Neural cell (in vitro differentiated cells): ENCODE results near the gene MED27. TPM values are rescaled to one million over a fixed set of nuclear protein-coding genes. Genes with fewer than 3 reads are reported as not detected.

Experiments used
- H2AFZ ChIP-seq: fragments of 200-600, 300-800 bp; sonication (generic), shearing (Covaris generic); 2 replicates; pipeline ENCODE4 v1.6.0; 2014; ENCODE audit warnings: low read depth, mild to moderate bottlenecking, antibody characterized with exemption, low read length, moderate library complexity
- H3F3A ChIP-seq: fragments of 200-600 bp; shearing (Covaris generic); 2 replicates; pipeline ENCODE4 v1.6.1; 2016; ENCODE audit warnings: mild to moderate bottlenecking, moderate library complexity, mixed read lengths, antibody characterized with exemption, low read length; ENCODE audit not compliant: insufficient read depth, poor library complexity, severe bottlenecking
- H3K27ac ChIP-seq: fragments of 200-600, 300-800 bp; sonication (generic), shearing (Covaris generic); 2 replicates; pipeline ENCODE4 v1.5.1; 2014; ENCODE audit warnings: mild to moderate bottlenecking, low read length, moderate library complexity
- H3K27me3 ChIP-seq: fragments of 300-800, 200-600 bp; sonication (generic), shearing (Covaris generic); 2 replicates; pipeline ENCODE4 v1.6.0; 2014; ENCODE audit warnings: mild to moderate bottlenecking, low read depth, low read length, moderate library complexity; ENCODE audit not compliant: insufficient read depth
- H3K36me3 ChIP-seq: fragments of 300-800, 200-600 bp; sonication (generic), shearing (Covaris generic); 2 replicates; pipeline ENCODE4 v1.5.1; 2014; ENCODE audit warnings: mild to moderate bottlenecking, antibody characterized with exemption, low read length, moderate library complexity; ENCODE audit not compliant: insufficient read depth
- H3K4me2 ChIP-seq: fragments of 300-800, 200-600 bp; sonication (generic), shearing (Covaris generic); 2 replicates; pipeline ENCODE4 v1.6.0; 2014; ENCODE audit warnings: mild to moderate bottlenecking, low read length
- H3K4me3 ChIP-seq: fragments of 300-800, 200-600 bp; sonication (generic), shearing (Covaris generic); 2 replicates; pipeline ENCODE4 v1.5.1; 2014; ENCODE audit warnings: mild to moderate bottlenecking, low read length, moderate library complexity
- H3K79me2 ChIP-seq: fragments of 200-600 bp; shearing (Covaris generic); replicated peaks from 2 replicates; pipeline ENCODE4 v1.6.0; 2014; ENCODE audit warnings: mild to moderate bottlenecking, low read length, moderate library complexity; ENCODE audit not compliant: insufficient read depth
- H3K9ac ChIP-seq: fragments of 300-800, 200-600 bp; sonication (generic), shearing (Covaris generic); 2 replicates; pipeline ENCODE4 v1.6.1; 2016; ENCODE audit warnings: mild to moderate bottlenecking, low read length, mixed read lengths
- H3K9me2 ChIP-seq: fragments of 200-600 bp; shearing (Covaris generic); 2 replicates; pipeline ENCODE4 v1.6.1; 2016; ENCODE audit warnings: mild to moderate bottlenecking, low read length, mixed read lengths; ENCODE audit not compliant: insufficient read depth
- H3K9me3 ChIP-seq: fragments of 200-600, 300-800 bp; sonication (generic), shearing (Covaris generic); 2 replicates; pipeline ENCODE4 v1.6.1; 2016; ENCODE audit warnings: mild to moderate bottlenecking, mixed run types, low read length, moderate library complexity, mixed read lengths
- H4K20me1 ChIP-seq: fragments of 200-600 bp; shearing (Covaris generic); 2 replicates; pipeline ENCODE4 v1.6.1; 2016; ENCODE audit warnings: mild to moderate bottlenecking, mixed run types; ENCODE audit not compliant: insufficient read depth
- CTCF ChIP-seq: fragments of 450-650 bp; IDR thresholded peaks from 2 replicates; pipeline ENCODE4 v1.5.1; 2014; ENCODE audit warnings: antibody characterized with exemption, mild to moderate bottlenecking, moderate library complexity; ENCODE audit not compliant: poor library complexity, severe bottlenecking
- EP300 ChIP-seq: fragments of 450-650 bp; conservative IDR thresholded peaks from 2 replicates; pipeline ENCODE4 v1.6.1; 2014; ENCODE audit warnings: antibody characterized with exemption, mild to moderate bottlenecking, moderate library complexity; ENCODE audit not compliant: poor library complexity, severe bottlenecking
- EZH2 ChIP-seq: fragments of 200-600, 300-800 bp; shearing (Covaris generic), sonication (generic); IDR thresholded peaks from 2 replicates; pipeline ENCODE4 v1.6.1; 2014; ENCODE audit warnings: antibody characterized with exemption, low read length, borderline replicate concordance, mild to moderate bottlenecking; ENCODE audit not compliant: insufficient read depth, poor library complexity, severe bottlenecking
- MXI1 ChIP-seq: fragments of 450-650 bp; conservative IDR thresholded peaks from 2 replicates; pipeline ENCODE4 v1.6.1; 2014; ENCODE audit warnings: antibody characterized with exemption, mild to moderate bottlenecking; ENCODE audit not compliant: poor library complexity, severe bottlenecking
- POLR2AphosphoS5 ChIP-seq: IDR thresholded peaks from 2 replicates; pipeline ENCODE4 v1.6.1; 2012
- RAD21 ChIP-seq: fragments of 450-650 bp; conservative IDR thresholded peaks from 2 replicates; pipeline ENCODE4 v1.6.1; 2014; ENCODE audit warnings: antibody characterized with exemption, mild to moderate bottlenecking, moderate library complexity
- REST ChIP-seq: IDR thresholded peaks from 2 replicates; pipeline ENCODE4 v1.6.1; 2012; ENCODE audit warnings: borderline replicate concordance
- SMC3 ChIP-seq: fragments of 450-650 bp; conservative IDR thresholded peaks from 2 replicates; pipeline ENCODE4 v1.6.1; 2014; ENCODE audit warnings: antibody characterized with exemption, mild to moderate bottlenecking, moderate library complexity; ENCODE audit not compliant: poor library complexity
- TAF1 ChIP-seq: IDR thresholded peaks from 2 replicates; pipeline ENCODE4 v1.6.1; 2012; ENCODE audit warnings: low read depth
- polyA plus RNA-seq: library from polyadenylated mRNA; depleted of rRNA; stranded (reverse); fragments of >200 nt; gene quantifications from 2 replicates; pipeline ENCODE4 v1.2.3, GENCODE V29; 2014

MED27 gene
- polyA plus RNA-seq, 1 donor from 2014 or later = 7.5 TPM

GRCh38 chr9:132125361-132125760, 45.7 kb upstream of the MED27 start:
- Histone ChIP-seq H3K9me3 (no peaks in the 10 kb centered on the region), H3K9me2 (no peaks in the 10 kb centered on the region), H3F3A (no peaks in the 10 kb centered on the region), H3K79me2 (no peaks in the 10 kb centered on the region), H3K4me2 (no peak overlapping the region), H3K36me3 (no peaks in the 10 kb centered on the region), H4K20me1 (no peaks in the 10 kb centered on the region), H3K27me3 (no peaks in the 10 kb centered on the region), H2AFZ (no peak overlapping the region), H3K4me3 (no peak overlapping the region), H3K27ac (no peak overlapping the region), H3K9ac (no peak overlapping the region)
- TF ChIP-seq CTCF (no peak), EZH2 (no peak), MXI1 (no peak), REST (no peak), EP300 (no peak), RAD21 (no peak), SMC3 (no peak), TAF1 (no peak), POLR2AphosphoS5 (no peak)

- Histone ChIP-seq H3F3A (no peaks in the 10 kb centered on the region), H3K36me3 (no peaks in the 10 kb centered on the region), H3K9ac (no peak overlapping the region), H3K27me3 (no peaks in the 10 kb centered on the region), H3K9me3 (no peaks in the 10 kb centered on the region), H2AFZ (no peak overlapping the region), H4K20me1 (no peaks in the 10 kb centered on the region), H3K4me2 (no peak overlapping the region), H3K27ac (no peak overlapping the region), H3K9me2 (no peaks in the 10 kb centered on the region), H3K79me2 (no peaks in the 10 kb centered on the region), H3K4me3 (no peak overlapping the region)
- TF ChIP-seq EP300 = no peak
Observed at GRCh38 chr9:132124800-132125199, 45.1 kb upstream of the MED27 start.

GRCh38 chr9:132121021-132121420, 41.4 kb upstream of the MED27 start:
- Histone ChIP-seq H3K27me3 (no peaks in the 10 kb centered on the region), H3K4me3 (no peak overlapping the region), H3K36me3 (no peaks in the 10 kb centered on the region), H3F3A (no peaks in the 10 kb centered on the region), H3K9me3 (no peaks in the 10 kb centered on the region), H3K9me2 (no peaks in the 10 kb centered on the region), H3K4me2 (no peak overlapping the region), H3K9ac (no peak overlapping the region), H3K27ac (no peak overlapping the region), H2AFZ (no peak overlapping the region), H4K20me1 (no peaks in the 10 kb centered on the region), H3K79me2 (no peaks in the 10 kb centered on the region)
- no peak for TF ChIP-seq SMC3
- TF ChIP-seq TAF1 = no peak
- no peak for TF ChIP-seq MXI1
- no peak for TF ChIP-seq REST
- no peak for TF ChIP-seq EP300
- TF ChIP-seq RAD21 = no peak
